ENCODE results near the gene TBR1.

TBR1 gene

GRCh38 chr2:161418275-161418714, 2.2 kb downstream of the TBR1 start:
- H2AFZ ChIP-seq (ENCODE audit: low read length): no peak overlapping the region
- H3K9ac ChIP-seq (ENCODE audit: low read length): no peak overlapping the region
- no peak overlapping the region for H3K4me3 ChIP-seq (ENCODE audit: low read depth, low read length, poor library complexity, severe bottlenecking)

GRCh38 chr2:161418715-161419637, 2.9 kb downstream of the TBR1 start:
- Histone ChIP-seq H4K20me1 (ENCODE audit: insufficient read depth, low read length) (no peaks in the 10 kb centered on the region), H3K4me3 (ENCODE audit: low read depth, low read length, poor library complexity, severe bottlenecking) (no peak overlapping the region), H3K9me3 (ENCODE audit: low read length) (no peaks in the 10 kb centered on the region), H2AFZ (ENCODE audit: low read length) (no peak overlapping the region), H3K4me2 (ENCODE audit: low read length) (no peak overlapping the region), H3K4me1 (ENCODE audit: insufficient read depth, low read length, severe bottlenecking) (peaks cover 19% of the 10 kb centered on the region), H3K9ac (ENCODE audit: low read length) (no peak overlapping the region), H3K36me3 (ENCODE audit: insufficient read depth, low read length) (no peaks in the 10 kb centered on the region), H3K9me2 (ENCODE audit: low read depth, low read length) (no peaks in the 10 kb centered on the region), H3K79me2 (ENCODE audit: insufficient read depth, low read length) (no peaks in the 10 kb centered on the region), H3F3A (ENCODE audit: insufficient read depth, low read length) (no peaks in the 10 kb centered on the region), H3K27ac (ENCODE audit: low read depth, low read length, poor library complexity, severe bottlenecking) (no peak overlapping the region), H3K27me3 (ENCODE audit: insufficient read depth, low read length) (no peaks in the 10 kb centered on the region)
- TF ChIP-seq CTCF (IDR thresholded peaks at IDR 0.05; ENCODE audit: low read length): no peak

More at GRCh38 chr2:161418275-161418714, 2.2 kb downstream of the TBR1 start:
- no peaks in the 10 kb centered on the region for H3F3A ChIP-seq (ENCODE audit: insufficient read depth, low read length)
- no peaks in the 10 kb centered on the region for H3K9me2 ChIP-seq (ENCODE audit: low read depth, low read length)
- no peaks in the 10 kb centered on the region for H4K20me1 ChIP-seq (ENCODE audit: insufficient read depth, low read length)
- no peak overlapping the region for H3K27ac ChIP-seq (ENCODE audit: low read depth, low read length, poor library complexity, severe bottlenecking)
- no peaks in the 10 kb centered on the region for H3K9me3 ChIP-seq (ENCODE audit: low read length)
- no peaks in the 10 kb centered on the region for H3K79me2 ChIP-seq (ENCODE audit: insufficient read depth, low read length)
- peaks cover 23% of the 10 kb centered on the region for H3K4me1 ChIP-seq (ENCODE audit: insufficient read depth, low read length, severe bottlenecking)
- no peaks in the 10 kb centered on the region for H3K27me3 ChIP-seq (ENCODE audit: insufficient read depth, low read length)
- H3K4me2 ChIP-seq (ENCODE audit: low read length): no peak overlapping the region
- H3K36me3 ChIP-seq (ENCODE audit: insufficient read depth, low read length): no peaks in the 10 kb centered on the region
- TF ChIP-seq CTCF (IDR thresholded peaks at IDR 0.05; ENCODE audit: low read length) (no peak), EZH2 (IDR thresholded peaks at IDR 0.05; ENCODE audit: borderline replicate concordance, low read length) (no peak)

GRCh38 chr2:161419638-161420190, 3.6 kb downstream of the TBR1 start:
- Histone ChIP-seq H3K27ac (ENCODE audit: low read depth, low read length, poor library complexity, severe bottlenecking) (no peak overlapping the region), H2AFZ (ENCODE audit: low read length) (no peak overlapping the region), H3K9me3 (ENCODE audit: low read length) (no peaks in the 10 kb centered on the region), H3K36me3 (ENCODE audit: insufficient read depth, low read length) (no peaks in the 10 kb centered on the region), H3K9me2 (ENCODE audit: low read depth, low read length) (no peaks in the 10 kb centered on the region), H4K20me1 (ENCODE audit: insufficient read depth, low read length) (no peaks in the 10 kb centered on the region), H3F3A (ENCODE audit: insufficient read depth, low read length) (no peaks in the 10 kb centered on the region), H3K79me2 (ENCODE audit: insufficient read depth, low read length) (no peaks in the 10 kb centered on the region), H3K4me1 (ENCODE audit: insufficient read depth, low read length, severe bottlenecking) (peaks cover 13% of the 10 kb centered on the region), H3K4me3 (ENCODE audit: low read depth, low read length, poor library complexity, severe bottlenecking) (no peak overlapping the region), H3K27me3 (ENCODE audit: insufficient read depth, low read length) (no peaks in the 10 kb centered on the region), H3K9ac (ENCODE audit: low read length) (no peak overlapping the region), H3K4me2 (ENCODE audit: low read length) (no peak overlapping the region)
- no peak for TF ChIP-seq EZH2 (IDR thresholded peaks at IDR 0.05; ENCODE audit: borderline replicate concordance, low read length)
- TF ChIP-seq CTCF (IDR thresholded peaks at IDR 0.05; ENCODE audit: low read length): no peak
